Osteocyte (in vitro differentiated cells): Measurements from ENCODE around the gene MAGEA3. TPM values are rescaled to one million over a fixed set of nuclear protein-coding genes. Genes with fewer than 3 reads are reported as not detected.
A peak's percentile ranks its signal among the peaks of the same experiment; 100 is the strongest.
"Not testable (repeated sequence)": the region's sequence is repeated elsewhere in the genome, so short reads cannot be mapped to it uniquely, and the experiment has no call there.

Experiments used
- DNase-seq: peaks from one replicate; pipeline ENCODE4 v3.0.0; 2021; ENCODE audit warnings: mixed read lengths; ENCODE audit not compliant: unreplicated experiment; ENCODE audit errors: extremely low spot score
- H3K27ac Mint-ChIP-seq: one replicate; pipeline ENCODE4 v1.8.0; 2021; ENCODE audit warnings: mild to moderate bottlenecking, mixed read lengths; ENCODE audit not compliant: unreplicated experiment
- H3K27me3 Mint-ChIP-seq: one replicate; pipeline ENCODE4 v1.8.0; 2021; ENCODE audit warnings: mixed read lengths; ENCODE audit not compliant: unreplicated experiment
- H3K36me3 Mint-ChIP-seq: one replicate; pipeline ENCODE4 v1.8.0; 2021; ENCODE audit warnings: mixed read lengths; ENCODE audit not compliant: unreplicated experiment
- H3K4me1 Mint-ChIP-seq: one replicate; pipeline ENCODE4 v1.8.0; 2021; ENCODE audit warnings: mixed read lengths; ENCODE audit not compliant: unreplicated experiment
- H3K4me3 Mint-ChIP-seq: one replicate; pipeline ENCODE4 v1.8.0; 2021; ENCODE audit warnings: mild to moderate bottlenecking, moderate library complexity, mixed read lengths; ENCODE audit not compliant: unreplicated experiment
- H3K9me3 Mint-ChIP-seq: one replicate; pipeline ENCODE4 v1.8.0; 2021; ENCODE audit warnings: mixed read lengths; ENCODE audit not compliant: unreplicated experiment
- CTCF ChIP-seq: fragments of 200-600 bp; sonication (generic); IDR thresholded peaks from 2 replicates; pipeline ENCODE4 v1.5.0; 2021; ENCODE audit warnings: antibody characterized with exemption, mild to moderate bottlenecking, moderate library complexity
- total RNA-seq: library from RNA; stranded (reverse); gene quantifications from 2 replicates; pipeline ENCODE4 v1.2.1, GENCODE V29; 2021

MAGEA3 gene
- total RNA-seq, 1 donor from 2014 or later, result not detected

GRCh38 chrX:152735860-152736511 is 37.4 kb downstream of the MAGEA3 start:
- Mint-ChIP-seq H3K9me3 (peaks cover 3% of the 10 kb centered on the region), H3K27me3 (no peaks in the 10 kb centered on the region), H3K36me3 (no peaks in the 10 kb centered on the region), H3K4me3 (no peak overlapping the region), H3K4me1 (no peaks in the 10 kb centered on the region), H3K27ac (no peak overlapping the region)
- peak; percentile 64 for DNase-seq
- TF ChIP-seq CTCF, result no peak

- not testable (repeated sequence) for H3K27me3 Mint-ChIP-seq, H3K36me3 Mint-ChIP-seq, H3K27ac Mint-ChIP-seq, H3K9me3 Mint-ChIP-seq, H3K4me3 Mint-ChIP-seq, H3K4me1 Mint-ChIP-seq
- peak; percentile 73 for DNase-seq
Observed at GRCh38 chrX:152736528-152736927, 37.9 kb downstream of the MAGEA3 start.

- Mint-ChIP-seq H3K27me3 (no peaks in the 10 kb centered on the region), H3K27ac (no peak overlapping the region), H3K9me3 (no peaks in the 10 kb centered on the region), H3K4me1 (no peaks in the 10 kb centered on the region), H3K36me3 (no peaks in the 10 kb centered on the region), H3K4me3 (no peak overlapping the region)
- TF ChIP-seq CTCF, result no peak
- no peak for DNase-seq
Observed at GRCh38 chrX:152738560-152738959, 40.0 kb downstream of the MAGEA3 start.

Other genes starting within 250 kb of the MAGEA3 start
- not detected in 2 replicates for gene GABRA3, start 247.5 kb upstream of the MAGEA3 start, total RNA-seq
- gene GABRQ, start 60.9 kb upstream of the MAGEA3 start, total RNA-seq, result not detected in 2 replicates
- not detected in 2 replicates for gene CSAG2, start 10.5 kb downstream of the MAGEA3 start, total RNA-seq
- not detected in 2 replicates for gene MAGEA2B, start 15.8 kb downstream of the MAGEA3 start, total RNA-seq
- not detected in 2 replicates for gene CSAG1, start 34.9 kb downstream of the MAGEA3 start, total RNA-seq
- gene MAGEA12, start 35.0 kb downstream of the MAGEA3 start, total RNA-seq, result not detected in 2 replicates
- gene MAGEA2, start 55.0 kb downstream of the MAGEA3 start, total RNA-seq, result not detected in 2 replicates
- gene CSAG3, start 60.4 kb downstream of the MAGEA3 start, total RNA-seq, result not detected in 2 replicates
- not detected in 2 replicates for gene MAGEA6, start 70.9 kb downstream of the MAGEA3 start, total RNA-seq
- 32.0 and 34.8 TPM in 2 replicates for gene CETN2, start 132.0 kb downstream of the MAGEA3 start, total RNA-seq
- 14.1 and 14.7 TPM in 2 replicates for gene NSDHL, start 132.3 kb downstream of the MAGEA3 start, total RNA-seq
- 8.0 TPM in 2 replicates for gene ZNF185, start 199.3 kb downstream of the MAGEA3 start, total RNA-seq